Glomerular endothelial cell (primary cell): ENCODE results near the gene AMDHD2. TPM values are rescaled to one million over a fixed set of nuclear protein-coding genes. Genes with fewer than 3 reads are reported as not detected.
"Not testable (repeated sequence)": the region's sequence is repeated elsewhere in the genome, so short reads cannot be mapped to it uniquely, and the experiment has no call there.

Experiments used
- DNase-seq: peaks from one replicate; pipeline ENCODE4 v3.0.0-alpha.2; 2011; ENCODE audit warnings: low read depth, low spot score; ENCODE audit errors: extremely low read depth
- total RNA-seq: library from RNA; depleted of rRNA; stranded (reverse); fragments of >200 nt; gene quantifications from 2 replicates; pipeline ENCODE4 v1.2.3, GENCODE V29; 2015

The AMDHD2 gene
- total RNA-seq, 1 donor from 2014 or later = 71.3 TPM

GRCh38 chr16:2567506-2567905, 47.3 kb downstream of the AMDHD2 start:
- not testable (repeated sequence) for DNase-seq

- not testable (repeated sequence) for DNase-seq
Observed at GRCh38 chr16:2568573-2568972, 48.4 kb downstream of the AMDHD2 start.

- not testable (repeated sequence) for DNase-seq
Observed at GRCh38 chr16:2572704-2573103, 52.5 kb downstream of the AMDHD2 start.

GRCh38 chr16:2575839-2576238, 55.7 kb downstream of the AMDHD2 start:
- not testable (repeated sequence) for DNase-seq

- DNase-seq = not testable (repeated sequence)
Observed at GRCh38 chr16:2577044-2577443, 56.9 kb downstream of the AMDHD2 start.

- DNase-seq = not testable (repeated sequence)
Observed at GRCh38 chr16:2578905-2579304, 58.7 kb downstream of the AMDHD2 start.

GRCh38 chr16:2580143-2580542, 60.0 kb downstream of the AMDHD2 start:
- not testable (repeated sequence) for DNase-seq

- DNase-seq = not testable (repeated sequence)
Observed at GRCh38 chr16:2580818-2581217, 60.6 kb downstream of the AMDHD2 start.

Other genes starting within 250 kb of the AMDHD2 start
- gene ABCA3, start 179.6 kb upstream of the AMDHD2 start, total RNA-seq = 57.2 and 79.5 TPM in 2 replicates
- 8.4 and 15.5 TPM in 2 replicates for gene CCNF, start 90.9 kb upstream of the AMDHD2 start, total RNA-seq
- gene TEDC2, start 60.3 kb upstream of the AMDHD2 start, total RNA-seq = 12.1 and 16.1 TPM in 2 replicates
- 0.35 TPM in 1 of 2 replicates, not detected in the other for gene NTN3, start 49.1 kb upstream of the AMDHD2 start, total RNA-seq
- gene TBC1D24, start 45.2 kb upstream of the AMDHD2 start, total RNA-seq = 12.9 and 19.7 TPM in 2 replicates
- 68.0 and 126 TPM in 2 replicates for gene ATP6V0C, start 6.4 kb upstream of the AMDHD2 start, total RNA-seq
- not detected in 2 replicates for gene CEMP1, start 11.0 kb downstream of the AMDHD2 start, total RNA-seq
- gene PDPK1, start 17.6 kb downstream of the AMDHD2 start, total RNA-seq = 21.0 and 32.0 TPM in 2 replicates
- gene KCTD5, start 162.2 kb downstream of the AMDHD2 start, total RNA-seq = 40.2 and 66.9 TPM in 2 replicates
- gene PRSS27, start 199.9 kb downstream of the AMDHD2 start, total RNA-seq = 0.05 and 1.1 TPM in 2 replicates
- 117 and 239 TPM in 2 replicates for gene SRRM2, start 232.3 kb downstream of the AMDHD2 start, total RNA-seq